ENCODE measurements around the gene OCA2. TPM values are rescaled to one million over a fixed set of nuclear protein-coding genes. Genes with fewer than 3 reads are reported as not detected.

The OCA2 gene
- total RNA-seq, 2 donors from 2014 or later: not detected

DNA sequence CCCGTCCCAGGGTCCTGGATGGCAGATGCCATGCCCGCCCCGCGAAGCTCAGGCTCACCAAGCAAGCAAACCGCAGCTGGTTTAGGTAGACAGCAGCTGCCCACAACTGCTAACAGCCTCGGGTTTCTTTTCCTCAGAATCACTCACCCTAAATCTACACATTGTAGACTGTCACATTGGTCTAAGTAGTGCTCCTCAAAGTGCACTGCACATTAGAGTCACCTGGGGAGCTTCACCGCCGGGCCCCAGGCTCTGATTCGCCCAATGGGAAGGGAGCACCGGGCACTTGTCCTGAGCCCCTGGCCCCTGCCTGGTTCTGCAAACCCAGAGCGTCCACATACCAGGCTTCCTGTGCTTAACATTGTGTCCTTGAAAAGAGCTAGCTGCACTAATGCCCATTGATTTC, 752 bp downstream of the OCA2 start:
- WGBS, 2 donors: 72 to 78% methylated on average over 11 of the region's 11 CpGs
- Histone ChIP-seq H3K9me3 (no peaks in the 10 kb centered on the region), H3K4me1 (peaks cover 46% of the 10 kb centered on the region), H3K27ac (no peak overlapping the region), H3K4me3 (no peak overlapping the region), H3K27me3 (no peaks in the 10 kb centered on the region), H3K36me3 (replicated peaks in 1 of 2; ENCODE audit: insufficient read depth in 1 of 2, low read depth in 2 of 2) (no peaks in the 10 kb centered on the region)
- intact Hi-C loops (cut with DNase I): no loop called here
- DNase-seq: no peak
- ATAC-seq: no peak
- no peak for TF ChIP-seq POLR2A (IDR thresholded peaks at IDR 0.05)
- no peak for TF ChIP-seq CTCF (IDR thresholded peaks at IDR 0.05)

DNA sequence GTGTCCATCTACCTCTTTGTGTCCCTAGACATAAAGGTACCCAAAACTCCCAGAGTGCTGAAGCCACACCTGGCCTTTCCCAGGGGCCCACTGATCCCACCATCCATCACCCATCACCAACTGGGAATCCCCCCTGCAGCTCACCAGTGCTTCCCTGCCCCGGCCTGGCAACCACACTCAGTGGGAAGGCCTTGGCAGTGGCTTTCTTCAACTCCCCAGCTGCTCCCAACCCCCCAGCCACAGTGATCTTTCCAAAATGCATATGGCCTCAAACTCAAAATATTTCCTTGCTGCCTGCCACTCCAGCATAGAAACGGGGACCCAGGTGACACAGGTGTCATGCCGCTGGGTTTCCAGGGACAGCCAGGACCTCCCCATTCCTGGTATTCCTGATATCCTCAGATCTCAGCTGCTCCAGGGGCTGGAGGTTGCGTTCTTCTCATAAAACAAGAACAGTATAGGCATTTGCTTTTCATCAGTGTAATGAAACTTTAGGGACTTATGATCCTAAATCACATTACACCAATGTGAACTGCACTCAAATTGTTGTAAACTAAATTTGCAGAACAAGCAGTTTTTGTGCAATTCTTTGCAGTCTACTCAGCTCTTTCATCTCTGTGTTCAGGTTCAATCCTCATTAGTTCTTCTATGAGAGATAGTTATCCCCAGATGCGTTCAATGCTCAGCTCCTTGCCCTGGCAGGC, 1.3 kb downstream of the OCA2 start:
- intact Hi-C loops (cut with DNase I): no loop called here

DNA sequence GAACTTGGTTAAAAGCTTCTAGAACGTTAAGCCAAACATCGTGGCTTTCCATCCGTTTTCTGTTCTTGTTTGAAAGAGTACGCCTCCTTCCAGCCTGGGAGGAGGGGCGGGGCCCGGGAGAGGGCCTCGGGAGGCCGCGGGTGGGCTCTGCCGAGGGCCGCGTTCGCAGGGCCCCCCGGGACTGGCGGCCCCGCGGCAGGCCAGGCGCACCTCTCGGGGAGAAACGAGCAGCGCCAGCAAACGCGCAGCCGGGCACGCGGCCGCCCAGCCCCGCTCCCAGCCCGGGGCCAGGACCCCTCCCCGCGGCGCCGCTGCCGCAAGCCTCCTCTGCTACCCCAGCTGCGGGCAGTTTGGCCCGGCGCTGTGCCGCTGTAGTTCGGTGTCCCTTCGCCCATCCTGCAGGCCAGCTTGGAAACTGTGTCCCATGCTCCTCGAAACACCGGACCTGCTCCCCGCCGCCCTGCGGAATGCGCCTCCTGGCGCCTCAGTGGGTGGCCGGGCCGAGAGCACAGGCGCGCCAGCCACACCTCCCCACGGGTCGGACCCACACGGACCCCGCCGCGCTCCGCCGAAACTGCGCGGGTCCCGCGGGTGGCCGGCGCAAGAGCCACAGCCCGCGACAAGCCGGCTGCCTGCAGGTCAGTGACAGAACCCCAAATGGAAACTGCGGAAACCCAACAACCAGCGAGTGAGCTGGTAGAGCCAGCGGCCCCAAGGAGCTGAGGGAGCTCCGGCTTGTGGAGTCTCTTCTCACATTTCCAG, 2.3 kb downstream of the OCA2 start:
- no peak for TF ChIP-seq CTCF (IDR thresholded peaks at IDR 0.05)
- TF ChIP-seq POLR2A (IDR thresholded peaks at IDR 0.05): no peak
- Histone ChIP-seq H3K27ac (no peak overlapping the region), H3K4me3 (no peak overlapping the region), H3K4me1 (peaks cover 46% of the 10 kb centered on the region), H3K9me3 (no peaks in the 10 kb centered on the region), H3K36me3 (replicated peaks in 1 of 2; ENCODE audit: insufficient read depth in 1 of 2, low read depth in 2 of 2) (no peaks in the 10 kb centered on the region), H3K27me3 (no peaks in the 10 kb centered on the region)
- DNase-seq (no peak), ATAC-seq (no peak)
- intact Hi-C loops (cut with DNase I): no loop called here
- 18 to 53% methylated on average over 22 to 65 of the region's 72 CpGs for WGBS, 2 donors

More for the DNA sequence above, 1.3 kb downstream of the OCA2 start:
- H3K36me3 ChIP-seq (replicated peaks in 1 of 2; ENCODE audit: insufficient read depth in 1 of 2, low read depth in 2 of 2): no peaks in the 10 kb centered on the region
- no peak overlapping the region for H3K4me3 ChIP-seq
- H3K9me3 ChIP-seq: no peaks in the 10 kb centered on the region
- no peak for DNase-seq
- ATAC-seq: no peak
- H3K4me1 ChIP-seq: peaks cover 46% of the 10 kb centered on the region
- 85 to 92% methylated on average over 5 of the region's 5 CpGs for WGBS, 2 donors
- H3K27me3 ChIP-seq: no peaks in the 10 kb centered on the region
- TF ChIP-seq CTCF (IDR thresholded peaks at IDR 0.05): no peak
- no peak for TF ChIP-seq POLR2A (IDR thresholded peaks at IDR 0.05)
- no peak overlapping the region for H3K27ac ChIP-seq

DNA sequence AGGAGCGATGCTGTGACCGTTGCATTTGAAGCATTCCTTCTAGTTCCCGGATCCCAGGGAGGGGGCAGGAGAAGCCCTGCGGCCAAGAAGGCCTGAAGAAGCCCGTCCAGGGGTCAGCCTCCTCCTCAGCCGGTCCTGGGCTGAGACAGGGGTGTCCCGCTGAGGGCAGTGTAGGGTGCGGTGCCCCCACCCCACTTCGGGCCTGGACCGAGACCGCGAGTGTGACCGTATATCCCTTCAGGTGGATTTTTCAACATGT, 2.8 kb downstream of the OCA2 start:
- Histone ChIP-seq H3K4me1 (peaks cover 46% of the 10 kb centered on the region), H3K4me3 (no peak overlapping the region), H3K9me3 (peaks cover 0 to 5% (median 0%) of the 10 kb centered on the region in 3 donors), H3K27ac (no peak overlapping the region), H3K36me3 (replicated peaks in 1 of 2; ENCODE audit: insufficient read depth in 1 of 2, low read depth in 2 of 2) (no peaks in the 10 kb centered on the region), H3K27me3 (no peaks in the 10 kb centered on the region)
- 3 to 13% methylated on average over 3 to 13 of the region's 13 CpGs for WGBS, 2 donors
- intact Hi-C loops (cut with DNase I): no loop called here
- ATAC-seq (no peak), DNase-seq (no peak)
- TF ChIP-seq POLR2A (IDR thresholded peaks at IDR 0.05) (no peak), CTCF (IDR thresholded peaks at IDR 0.05) (no peak)
